T47D (cell line): ENCODE results near the gene PPP1R16B.
A peak's percentile ranks its signal among the peaks of the same experiment; 100 is the strongest.

Source experiments
- DNase-seq, 2 experiments: peaks; one replicate each; pipeline versions ENCODE4 v3.0.0 to v3.0.0-alpha.2; 2011 to 2012; ENCODE audit warnings: low read depth in 1 of 2, low spot score in 1 of 2
- JUND ChIP-seq: IDR thresholded peaks from 2 replicates; pipeline ENCODE4 v1.6.1; 2012; ENCODE audit warnings: low read depth
- in situ Hi-C: cut with HindIII; loops from 2 replicates; pipeline ENCODE4 v1.10.0; 2016; ENCODE audit warnings: low sequenced_read_pairs, low pct_unique_long_range_greater_than_20kb

Gene PPP1R16B

DNA sequence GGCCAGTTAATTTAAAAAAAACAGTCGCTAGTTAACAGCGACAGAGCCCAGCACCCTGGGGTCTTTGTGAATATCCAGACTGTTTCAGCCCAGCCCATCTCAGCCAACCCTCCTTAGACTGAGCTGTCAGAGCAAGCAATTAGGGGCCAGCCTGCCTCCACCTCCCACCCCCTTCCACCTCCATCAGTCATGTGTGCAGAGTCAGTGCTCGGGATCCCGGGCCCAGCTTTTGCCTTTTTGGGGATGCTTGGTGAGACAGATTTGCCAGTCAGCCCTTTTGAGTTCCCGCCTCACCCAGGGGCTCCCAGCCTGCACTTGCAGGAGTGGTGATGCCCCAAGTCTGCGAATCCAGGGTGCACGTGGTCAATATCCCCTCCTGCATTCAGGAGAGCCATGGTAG is 114.2 kb downstream of the PPP1R16B start:
- in situ Hi-C loops = no loop called here
- TF ChIP-seq JUND = no peak
- no peak for DNase-seq

- TF ChIP-seq JUND = no peak
- in situ Hi-C loops = no loop called here
- DNase-seq = no peak
Measured at GRCh38 chr20:38920411-38920810, 114.9 kb downstream of the PPP1R16B start.

- DNase-seq = no peak
- in situ Hi-C loops = no loop called here
- no peak for TF ChIP-seq JUND
Measured at GRCh38 chr20:38920851-38921250, 115.4 kb downstream of the PPP1R16B start.

GRCh38 chr20:38924718-38925117 is 119.2 kb downstream of the PPP1R16B start:
- no peak for DNase-seq
- TF ChIP-seq JUND = no peak
- in situ Hi-C loops = no loop called here

DNA sequence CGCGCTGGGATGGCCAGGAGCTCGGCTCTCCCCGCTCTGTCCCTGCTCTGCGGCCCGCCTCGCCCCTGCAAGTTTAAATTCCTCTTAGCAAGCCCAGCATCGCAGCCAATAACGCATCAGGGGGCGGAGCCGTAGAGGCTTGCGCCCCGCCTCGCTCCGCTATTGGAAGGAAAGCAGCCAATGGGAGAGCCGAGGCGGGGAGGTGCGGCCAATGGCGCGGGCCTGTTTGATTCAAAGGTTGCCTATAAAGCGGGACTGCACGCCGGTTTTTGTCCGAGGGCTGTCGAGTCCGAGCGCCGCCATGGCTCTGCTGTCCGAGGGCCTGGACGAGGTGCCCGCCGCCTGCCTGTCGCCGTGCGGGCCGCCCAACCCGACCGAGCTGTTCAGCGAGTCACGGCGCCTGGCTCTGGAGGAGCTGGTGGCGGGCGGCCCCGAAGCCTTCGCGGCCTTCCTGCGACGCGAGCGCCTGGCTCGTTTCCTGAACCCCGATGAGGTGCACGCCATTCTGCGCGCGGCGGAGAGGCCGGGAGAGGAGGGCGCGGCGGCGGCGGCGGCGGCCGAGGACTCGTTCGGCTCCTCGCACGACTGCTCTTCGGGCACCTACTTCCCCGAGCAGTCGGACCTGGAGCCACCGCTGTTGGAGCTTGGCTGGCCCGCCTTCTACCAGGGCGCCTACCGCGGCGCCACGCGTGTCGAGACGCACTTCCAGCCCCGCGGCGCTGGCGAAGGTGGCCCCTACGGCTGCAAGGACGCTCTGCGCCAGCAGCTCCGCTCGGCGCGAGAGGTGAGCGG is 120.8 kb downstream of the PPP1R16B start, which contains the start of gene FAM83D:
Gene FAM83D, plus strand, starts transcription at position 276 of the 792 bp plus-strand sequence. Its CDS starts 26 bp downstream, at position 302.
- no peak for TF ChIP-seq JUND
- DNase-seq = peak; percentile 100
- in situ Hi-C loops = no loop called here

DNA sequence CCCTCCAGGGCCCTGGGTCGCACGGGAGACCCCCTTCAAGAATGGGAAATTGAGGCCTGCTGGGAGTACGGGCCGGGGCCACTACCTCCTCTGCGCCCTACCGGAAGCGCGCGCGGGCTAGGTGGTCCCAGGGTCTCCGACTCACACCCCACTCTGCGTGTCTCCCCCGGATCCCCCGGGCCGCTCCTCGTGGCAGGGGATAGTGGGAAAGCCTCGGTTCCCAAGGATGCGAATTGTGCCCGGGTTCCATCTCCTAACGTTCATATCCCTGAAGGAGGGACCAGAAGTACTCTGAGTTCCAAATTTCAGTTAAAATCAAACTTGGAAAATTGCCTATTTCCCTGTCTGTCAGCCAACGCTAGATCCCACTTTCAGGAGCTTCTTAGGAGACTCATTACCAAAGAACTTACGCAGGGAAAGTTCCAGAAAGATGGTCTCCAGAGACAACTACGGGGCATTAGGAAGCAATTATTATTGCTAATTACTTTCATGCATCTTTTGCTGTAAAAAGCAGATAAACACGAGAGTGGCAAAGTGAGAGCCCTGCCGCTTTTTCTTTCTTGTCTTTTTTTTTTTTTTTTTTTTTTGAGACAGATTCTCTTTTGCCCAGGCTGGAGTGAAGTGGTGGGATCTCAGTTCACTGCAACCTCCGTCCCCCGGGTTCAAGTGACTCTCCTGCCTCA is 121.6 kb downstream of the PPP1R16B start:
- no peak for DNase-seq
- no peak for TF ChIP-seq JUND
- in situ Hi-C loops = no loop called here

DNA sequence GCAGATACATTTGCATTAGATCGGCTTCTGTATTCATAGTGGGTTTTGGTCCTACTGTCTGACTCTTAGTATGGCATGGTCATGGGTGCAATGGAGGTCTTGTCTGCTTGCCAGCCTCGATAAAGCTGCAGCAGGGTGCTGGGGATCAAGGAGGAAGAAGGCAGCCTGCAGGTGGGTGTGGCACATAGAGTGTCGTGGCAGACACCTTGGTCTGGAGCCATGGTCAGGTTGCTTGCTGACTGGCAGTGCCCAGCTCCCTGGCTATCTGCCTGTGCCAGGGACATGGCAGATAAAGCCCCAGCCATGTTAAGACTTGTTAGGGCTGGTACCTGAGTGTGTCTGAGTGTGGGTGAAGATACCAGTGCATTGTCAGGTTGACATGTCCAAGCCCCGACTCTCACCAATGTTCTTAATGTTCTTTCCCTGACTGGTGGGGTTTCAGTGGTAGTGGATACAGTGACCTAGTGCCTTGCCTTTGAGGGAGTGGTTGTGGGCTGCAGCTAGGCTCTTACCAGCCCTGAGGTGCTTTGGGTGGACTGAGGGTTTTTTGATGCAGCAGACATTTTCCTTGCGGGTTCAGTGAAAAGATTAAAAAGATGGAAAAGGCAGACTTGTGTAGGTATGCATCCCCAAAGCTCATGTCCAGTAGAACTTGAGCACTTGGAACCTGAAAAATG is 122.5 kb downstream of the PPP1R16B start:
- no peak for DNase-seq
- no peak for TF ChIP-seq JUND
- in situ Hi-C loops = no loop called here

DNA sequence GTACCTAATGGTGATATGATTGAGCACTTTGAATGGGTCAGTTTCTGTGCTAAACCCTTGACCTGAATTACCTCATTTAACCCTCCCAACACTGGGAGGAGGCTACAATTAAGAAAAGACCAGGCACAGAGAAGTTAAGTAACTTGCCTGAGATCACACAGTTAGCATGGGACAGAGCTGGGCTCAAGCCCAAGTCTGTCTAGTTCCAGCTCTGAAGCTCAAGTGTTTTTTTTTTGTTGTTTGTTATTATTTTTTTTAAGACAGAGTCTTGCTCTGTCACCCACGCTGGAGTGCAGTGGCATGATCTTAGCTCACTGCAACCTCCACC is 124.7 kb downstream of the PPP1R16B start:
- no peak for DNase-seq
- no peak for TF ChIP-seq JUND
- in situ Hi-C loops = no loop called here

GRCh38 chr20:38931984-38932383 is 126.5 kb downstream of the PPP1R16B start:
- in situ Hi-C loops = no loop called here
- no peak for TF ChIP-seq JUND
- no peak for DNase-seq

- in situ Hi-C loops = no loop called here
- DNase-seq = no peak
- TF ChIP-seq JUND = no peak
Measured at GRCh38 chr20:38932457-38933120, 127.1 kb downstream of the PPP1R16B start.

DNA sequence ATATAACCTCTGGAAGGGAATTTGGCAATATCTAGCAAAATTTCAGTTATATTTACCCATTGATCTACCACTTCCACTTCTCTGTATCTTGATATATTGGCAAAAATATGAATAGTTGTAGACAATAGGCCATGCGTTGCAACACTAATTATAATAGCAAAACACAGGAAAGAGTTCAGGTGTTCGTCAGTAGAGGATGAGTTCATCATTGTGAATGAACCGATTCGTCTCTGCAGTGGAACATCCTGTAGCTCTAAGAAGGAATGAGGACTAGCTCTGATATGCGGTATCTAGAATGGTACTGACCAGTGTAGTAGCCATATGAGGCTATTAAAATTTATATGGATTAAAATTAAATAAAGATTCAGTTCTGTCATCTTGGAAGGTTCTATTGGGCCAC is 129.0 kb downstream of the PPP1R16B start:
- DNase-seq = no peak
- in situ Hi-C loops = no loop called here
- TF ChIP-seq JUND = no peak

DNA sequence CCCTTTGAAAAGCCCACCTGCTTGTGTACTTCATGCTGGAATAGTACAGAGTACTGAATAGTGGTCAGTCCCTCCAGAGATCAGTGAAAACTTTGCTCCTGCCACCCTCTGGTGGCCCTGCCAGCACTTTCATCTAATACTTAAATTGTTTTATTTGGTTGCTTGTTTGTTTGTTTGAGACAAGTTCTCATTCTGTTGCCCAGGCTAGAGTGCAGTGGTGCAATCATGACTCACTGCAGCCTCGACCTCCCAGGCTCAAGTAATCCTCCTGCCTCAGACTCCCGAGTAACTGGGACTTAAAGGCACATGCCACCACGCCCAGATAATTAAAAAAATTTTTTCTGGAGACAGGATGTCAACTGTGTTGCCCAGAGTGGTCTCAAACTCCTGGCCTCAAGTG is 129.8 kb downstream of the PPP1R16B start:
- in situ Hi-C loops = no loop called here

GRCh38 chr20:38935967-38936407 is 130.5 kb downstream of the PPP1R16B start:
- DNase-seq = no peak
- no peak for TF ChIP-seq JUND
- in situ Hi-C loops = no loop called here

More for the DNA sequence above, 129.8 kb downstream of the PPP1R16B start:
- DNase-seq = no peak
- TF ChIP-seq JUND = no peak
